D341Med (cell line): ENCODE data around the gene SPATS2.

Source experiments
- DNase-seq: peaks from one replicate; pipeline ENCODE4 v3.0.0; 2012; ENCODE audit warnings: low spot score

The SPATS2 gene

GRCh38 chr12:49541140-49541861 lies 174.0 kb downstream of the SPATS2 start:
- no peak for DNase-seq

DNA sequence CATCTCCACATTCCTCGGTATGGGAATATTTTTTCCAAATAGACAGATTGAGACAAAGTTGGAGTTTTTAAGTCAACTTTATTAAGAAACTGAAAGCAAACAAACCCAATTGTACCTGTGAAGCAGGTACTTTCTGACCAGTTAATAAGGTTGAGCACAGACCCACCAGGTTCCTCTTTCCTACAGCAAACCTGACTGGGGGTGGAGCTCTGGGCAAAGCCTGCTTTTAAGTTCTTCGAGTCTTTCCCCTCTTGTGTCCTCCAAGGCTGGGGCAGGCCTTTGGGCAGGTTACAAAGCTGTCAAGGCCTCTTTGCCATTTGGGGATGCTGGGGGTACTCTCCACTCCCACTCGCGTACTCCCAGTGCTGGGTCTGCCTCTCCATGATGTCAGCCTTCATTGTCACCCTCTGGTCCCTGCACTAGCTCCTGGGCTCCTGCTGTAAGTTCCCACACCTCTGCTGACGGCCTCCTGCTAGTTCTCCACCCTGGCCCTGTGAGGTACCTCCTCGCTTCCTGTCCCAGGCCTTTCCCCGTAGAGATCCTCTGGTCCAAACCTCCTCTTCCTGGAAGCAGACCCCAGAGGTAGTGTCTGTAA lies 174.7 kb downstream of the SPATS2 start:
- no peak for DNase-seq

DNA sequence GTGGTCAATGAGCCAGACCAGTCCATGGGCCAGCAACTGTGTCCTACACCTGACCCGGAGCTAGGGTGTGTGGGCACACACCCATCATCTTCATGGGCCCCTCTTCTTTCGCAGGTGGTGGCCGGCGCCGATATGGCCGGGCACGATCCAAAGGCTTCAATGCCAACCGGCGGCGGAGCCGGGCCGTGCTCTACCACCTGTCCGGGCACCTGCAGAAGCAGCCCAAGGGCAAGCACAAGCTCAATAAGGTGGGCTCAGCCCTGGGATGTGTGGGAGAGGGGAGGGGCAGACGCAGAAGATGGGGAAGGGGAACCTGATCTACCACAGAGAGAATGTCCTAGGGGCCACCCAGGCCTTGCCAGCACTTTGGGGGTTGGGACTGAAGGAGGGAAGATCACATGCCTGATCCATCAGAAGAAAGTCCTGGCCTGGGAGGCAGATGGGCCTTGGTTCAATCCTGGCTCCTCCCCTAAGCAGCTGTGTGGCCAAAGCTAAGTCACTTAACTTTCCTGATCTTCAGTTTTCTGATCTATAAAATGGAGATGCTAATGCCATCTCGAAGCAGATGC lies 175.4 kb downstream of the SPATS2 start:
- DNase-seq, result no peak

DNA sequence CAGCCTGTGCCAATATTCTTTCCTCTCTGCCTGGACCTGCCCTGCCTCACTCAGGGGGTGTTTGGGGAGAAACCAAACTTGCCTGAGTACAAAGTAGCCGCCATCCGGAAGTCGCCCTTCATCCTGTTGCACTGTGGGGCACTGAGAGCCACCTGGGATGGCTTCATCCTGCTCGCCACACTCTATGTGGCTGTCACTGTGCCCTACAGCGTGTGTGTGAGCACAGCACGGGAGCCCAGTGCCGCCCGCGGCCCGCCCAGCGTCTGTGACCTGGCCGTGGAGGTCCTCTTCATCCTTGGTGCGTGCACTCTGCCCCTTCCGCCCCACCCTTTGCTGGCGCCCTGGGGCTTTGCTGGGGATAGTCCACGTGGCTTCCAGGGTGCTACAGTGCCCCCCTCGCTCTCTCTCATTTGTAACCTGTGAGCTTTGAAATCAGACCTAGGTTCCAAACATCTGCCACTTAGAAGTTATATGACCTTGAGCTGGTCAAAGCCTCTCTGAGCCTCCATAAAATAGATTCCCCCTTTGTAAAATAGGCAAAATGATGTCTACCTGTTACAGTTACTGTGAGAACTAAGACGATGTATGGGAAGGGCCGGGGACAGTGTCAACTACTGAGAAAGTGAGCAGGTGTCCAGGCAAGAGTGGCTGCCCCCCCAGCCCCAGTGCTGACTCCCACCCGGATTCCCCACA lies 176.1 kb downstream of the SPATS2 start:
- no peak for DNase-seq

- no peak for DNase-seq
Measured at GRCh38 chr12:49543914-49544815, 176.9 kb downstream of the SPATS2 start.

GRCh38 chr12:49545815-49546214 lies 178.6 kb downstream of the SPATS2 start:
- no peak for DNase-seq

DNA sequence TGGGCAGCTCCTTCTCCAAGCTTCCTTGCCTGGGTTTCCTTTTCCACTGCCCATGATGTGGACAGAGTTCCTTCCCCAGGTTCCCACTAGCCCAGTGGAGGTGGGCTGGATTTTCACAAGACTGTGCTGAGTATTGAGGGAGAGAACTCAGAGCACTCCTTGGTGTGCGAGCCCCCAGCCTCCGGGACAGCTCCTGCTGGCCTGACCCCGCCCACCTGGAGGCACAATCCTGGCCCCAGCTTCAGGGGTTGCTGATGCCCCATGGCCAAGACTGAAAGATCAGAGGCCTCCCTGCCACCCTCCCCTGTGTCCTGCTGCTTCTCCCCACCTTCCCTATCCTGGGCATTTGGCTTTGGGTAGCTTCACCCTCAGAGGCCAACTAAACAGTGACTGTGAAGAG lies 179.2 kb downstream of the SPATS2 start:
- DNase-seq, result peak; percentile 23

- no peak for DNase-seq
Measured at GRCh38 chr12:49547090-49547690, 179.9 kb downstream of the SPATS2 start.

GRCh38 chr12:49548481-49548821 lies 181.2 kb downstream of the SPATS2 start:
- DNase-seq, result no peak

GRCh38 chr12:49548822-49549648 lies 181.8 kb downstream of the SPATS2 start:
- DNase-seq, result peak; percentile 24

GRCh38 chr12:49549735-49550692 lies 182.8 kb downstream of the SPATS2 start:
- no peak for DNase-seq

DNA sequence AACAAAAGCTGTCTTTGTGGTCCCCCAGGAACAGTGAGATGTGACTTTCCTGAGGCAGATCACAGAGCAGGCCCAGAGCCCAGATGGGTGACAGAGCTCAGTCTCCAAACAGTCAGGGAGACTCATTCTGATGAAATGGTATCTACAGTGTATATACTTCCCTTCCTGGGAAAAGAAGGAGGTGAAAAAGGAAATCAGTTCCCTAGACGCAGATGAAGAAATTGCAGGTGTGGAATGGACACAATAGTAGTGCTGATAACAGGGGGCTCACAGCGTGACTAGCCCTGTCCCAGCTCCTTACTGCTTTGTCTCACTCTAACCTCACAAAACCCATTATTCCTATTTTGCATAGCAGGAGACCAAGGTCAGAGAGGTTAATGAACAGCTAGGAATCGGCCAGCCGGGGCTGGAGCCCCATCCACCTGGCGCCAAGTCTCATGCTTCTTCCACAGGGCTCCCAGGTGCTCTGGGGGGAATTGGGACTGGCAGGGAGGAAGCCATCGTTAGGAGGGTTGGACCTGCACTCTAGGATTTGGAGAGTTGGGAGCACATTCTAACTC lies 183.5 kb downstream of the SPATS2 start:
- no peak for DNase-seq

DNA sequence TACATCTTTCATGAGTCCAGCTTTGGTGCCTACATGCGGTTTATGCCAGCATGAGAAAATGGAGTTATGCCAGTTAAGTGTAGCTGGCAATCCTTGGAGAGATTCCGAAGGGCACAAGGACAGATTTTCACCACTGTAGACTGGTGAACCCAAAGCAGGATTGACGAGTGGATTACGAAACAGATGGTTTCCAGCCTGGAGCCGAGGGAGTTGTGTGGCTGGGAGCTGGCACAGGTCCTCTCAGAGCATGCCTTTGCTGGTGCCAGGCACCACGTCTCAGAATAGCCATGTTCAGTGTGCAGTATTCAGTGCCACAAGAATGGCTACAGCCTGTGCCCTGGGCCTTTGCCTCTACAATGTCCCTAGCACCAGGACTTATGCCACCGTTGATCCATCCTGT lies 184.8 kb downstream of the SPATS2 start:
- peak; percentile 71 for DNase-seq

DNA sequence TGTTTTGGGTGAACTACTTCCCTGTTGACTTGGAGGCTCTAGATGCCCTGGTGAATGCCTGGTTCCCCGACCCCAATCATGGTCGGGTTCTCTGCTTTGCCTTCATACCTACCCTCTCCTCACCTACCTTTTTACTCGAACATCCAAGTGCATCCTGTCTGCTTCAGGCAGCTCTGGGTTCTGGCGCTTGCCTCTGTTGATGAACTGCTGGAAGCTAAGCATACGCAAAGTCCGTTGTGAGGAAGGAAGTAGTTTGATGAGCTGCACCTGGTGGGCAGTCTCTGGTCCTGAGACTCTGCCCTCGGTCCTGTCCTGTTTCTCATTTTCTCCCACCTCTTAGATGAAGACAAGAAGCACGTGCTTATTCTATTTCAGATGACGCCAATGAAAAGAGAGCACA lies 185.2 kb downstream of the SPATS2 start:
- DNase-seq, result no peak

DNA sequence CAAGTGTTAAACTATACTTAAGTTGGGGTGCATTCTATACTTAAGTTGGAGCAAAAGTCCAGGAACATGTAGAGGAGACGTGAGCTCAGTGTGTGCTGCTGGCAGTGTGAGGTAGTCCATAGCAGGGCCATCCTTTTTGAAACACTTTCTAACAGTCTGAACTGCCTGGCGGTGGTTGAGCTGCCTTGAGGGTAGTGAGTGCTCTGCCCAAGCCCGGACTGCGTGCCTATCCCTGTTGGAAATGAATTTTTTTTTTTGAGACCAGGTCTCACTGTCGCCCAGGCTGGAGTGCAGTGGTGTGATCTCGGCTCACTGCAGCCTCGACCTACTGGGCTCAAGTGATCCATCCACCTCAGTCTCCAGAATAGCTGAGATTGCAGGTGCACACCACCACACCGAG lies 185.6 kb downstream of the SPATS2 start:
- DNase-seq, result no peak

- DNase-seq, result peak; percentile 78
Measured at GRCh38 chr12:49553512-49554088, 186.3 kb downstream of the SPATS2 start.

DNA sequence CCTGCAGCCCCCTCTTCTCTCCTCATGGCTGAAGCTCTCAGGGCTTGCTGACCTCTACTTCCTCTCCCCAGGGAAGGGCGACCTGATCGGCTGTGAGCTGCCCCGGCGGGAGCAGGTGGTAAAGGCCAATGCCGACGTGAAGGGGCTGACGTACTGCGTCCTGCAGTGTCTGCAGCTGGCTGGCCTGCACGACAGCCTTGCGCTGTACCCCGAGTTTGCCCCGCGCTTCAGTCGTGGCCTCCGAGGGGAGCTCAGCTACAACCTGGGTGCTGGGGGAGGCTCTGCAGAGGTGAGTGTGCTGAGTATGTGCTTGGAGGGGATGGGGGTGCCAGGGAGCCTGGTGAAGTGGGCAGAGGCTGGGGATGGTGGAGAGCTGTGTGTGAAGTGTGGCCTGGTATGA lies 187.0 kb downstream of the SPATS2 start:
- DNase-seq, result no peak

DNA sequence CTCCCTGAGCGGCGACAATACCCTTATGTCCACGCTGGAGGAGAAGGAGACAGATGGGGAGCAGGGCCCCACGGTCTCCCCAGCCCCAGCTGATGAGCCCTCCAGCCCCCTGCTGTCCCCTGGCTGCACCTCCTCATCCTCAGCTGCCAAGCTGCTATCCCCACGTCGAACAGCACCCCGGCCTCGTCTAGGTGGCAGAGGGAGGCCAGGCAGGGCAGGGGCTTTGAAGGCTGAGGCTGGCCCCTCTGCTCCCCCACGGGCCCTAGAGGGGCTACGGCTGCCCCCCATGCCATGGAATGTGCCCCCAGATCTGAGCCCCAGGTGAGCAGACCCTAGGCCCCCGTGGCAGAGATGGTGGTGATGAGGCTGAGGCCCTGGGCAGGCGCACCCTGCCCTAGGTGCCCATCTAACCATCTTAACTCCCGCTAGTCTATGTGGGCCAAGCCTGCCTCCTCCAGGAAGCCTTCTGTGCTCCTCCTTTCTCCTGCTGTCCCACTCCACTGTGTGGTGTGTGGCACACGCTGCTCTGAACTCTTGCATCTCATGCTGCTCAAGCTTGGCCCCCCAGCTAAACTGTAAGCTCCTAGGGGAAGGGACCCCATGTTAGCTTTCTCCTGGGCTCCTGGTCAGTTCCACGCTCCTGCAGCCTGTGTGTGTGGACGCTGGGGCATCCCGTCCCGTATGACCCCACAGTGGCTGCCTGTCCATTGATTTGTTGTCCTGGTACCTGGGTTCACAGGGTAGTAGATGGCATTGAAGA lies 188.5 kb downstream of the SPATS2 start:
- no peak for DNase-seq
